HCT116 (cell line): Measurements from ENCODE around the gene PIGW. TPM values are rescaled to one million over a fixed set of nuclear protein-coding genes. Genes with fewer than 3 reads are reported as not detected.

ENCODE experiments used
- ATAC-seq: fragments of 200-7000 bp; cut with Tn5 transposase; 2 replicates; pipeline ENCODE4 v1.9.1; 2020; ENCODE audit warnings: mild to moderate bottlenecking, moderate library complexity
- BruUV-seq: library from RNA; stranded (reverse); fragments of 400-500 nt; replicated peaks from 2 replicates; lab custom pipeline; 2021; lab: Mats Ljungman, UMichigan
- CTCF ChIA-PET: fragments of 300-600 bp; sonication (Branson Sonifier 250); formaldehyde crosslinking; loops from one replicate; lab custom pipeline; 2021; ENCODE audit warnings: antibody characterized with exemption; lab: Charles Lee
- POLR2A ChIA-PET: fragments of 300-600, 350-600 bp; sonication (Branson Sonifier 250); formaldehyde crosslinking; loops from one replicate; lab custom pipeline; 2021; ENCODE audit warnings: antibody characterized with exemption; lab: Charles Lee
- RAD21 ChIA-PET, 2 experiments: fragments of 300-600 bp; sonication (Branson Sonifier 250); formaldehyde crosslinking; loops; one replicate each; lab custom pipeline; 2023; ENCODE audit warnings: low total read pairs in 2 of 2; ENCODE audit not compliant: uncharacterized antibody in 2 of 2, unreplicated experiment in 2 of 2, low non-redundant PET in 1 of 2; lab: Charles Lee
- DNase-seq: peaks from one replicate; pipeline ENCODE4 v3.0.0-alpha.2; 2010; ENCODE audit warnings: low read depth, low spot score
- H2AFZ ChIP-seq: fragments of 200-600 bp; shearing (Covaris generic), sonication (generic); 2 replicates; pipeline ENCODE4 v1.6.1; 2017; ENCODE audit warnings: low read depth, mixed run types, mixed read lengths, antibody characterized with exemption, low read length; ENCODE audit not compliant: poor library complexity, severe bottlenecking
- H3K27ac ChIP-seq: 2 replicates; pipeline ENCODE4 v1.5.1; 2012; ENCODE audit warnings: low read depth, low read length
- H3K27me3 ChIP-seq: fragments of 200-600 bp; sonication (generic); 2 replicates; pipeline ENCODE4 v1.6.1; 2016; ENCODE audit warnings: mixed run types, low read length, mixed read lengths; ENCODE audit not compliant: insufficient read depth
- H3K36me3 ChIP-seq, 2 experiments: fragments of 200-500 bp in 1 of 2; fragments of 200-600 bp in 1 of 2; sonication (Bioruptor generic) in 1 of 2; sonication (generic) in 1 of 2; 2 replicates each; pipeline versions ENCODE4 v1.5.1 to v1.6.1; 2014 to 2016; ENCODE audit warnings: low read length in 2 of 2, inconsistent platforms in 1 of 2, mixed read lengths in 1 of 2, mixed run types in 1 of 2; ENCODE audit not compliant: insufficient read depth in 2 of 2, control insufficient read depth in 1 of 2
- H3K4me1 ChIP-seq, 2 experiments: fragments of 200-600 bp in 1 of 2; sonication (generic) in 1 of 2; 2 replicates each; pipeline versions ENCODE4 v1.5.1 to v1.6.1; 2012 to 2017; ENCODE audit warnings: low read length in 2 of 2, inconsistent platforms in 1 of 2, mild to moderate bottlenecking in 1 of 2, mixed read lengths in 1 of 2, mixed run types in 1 of 2, moderate library complexity in 1 of 2; ENCODE audit not compliant: insufficient read depth in 2 of 2, control insufficient read depth in 1 of 2
- H3K4me2 ChIP-seq: fragments of 200-600 bp; sonication (generic); 2 replicates; pipeline ENCODE4 v1.6.1; 2017; ENCODE audit warnings: mixed run types, low read length, mixed read lengths
- H3K4me3 ChIP-seq, 2 experiments: fragments of 200-600 bp in 1 of 2; sonication (generic) in 1 of 2; replicated peaks in 1 of 2; 2 replicates each; pipeline ENCODE4 v1.5.1; 2011 to 2016; ENCODE audit warnings: low read length in 2 of 2, control low read depth in 1 of 2, low read depth in 1 of 2, mild to moderate bottlenecking in 1 of 2, mixed read lengths in 1 of 2, mixed run types in 1 of 2
- H3K79me2 ChIP-seq: fragments of 200-600 bp; sonication (generic); 2 replicates; pipeline ENCODE4 v1.6.1; 2017; ENCODE audit warnings: mild to moderate bottlenecking, mixed run types, low read length, moderate library complexity, mixed read lengths; ENCODE audit not compliant: insufficient read depth
- H3K9ac ChIP-seq: fragments of 200-600 bp; sonication (generic); 2 replicates; pipeline ENCODE4 v1.6.1; 2016; ENCODE audit warnings: low read length, mixed read lengths
- H3K9me2 ChIP-seq: fragments of 200-600 bp; sonication (generic), shearing (Covaris generic); 2 replicates; pipeline ENCODE4 v1.6.1; 2017; ENCODE audit warnings: mixed run types, mild to moderate bottlenecking, moderate library complexity; ENCODE audit not compliant: insufficient read depth
- H3K9me3 ChIP-seq, 2 experiments: fragments of 200-500 bp in 1 of 2; fragments of 200-600 bp in 1 of 2; sonication (Bioruptor generic) in 1 of 2; sonication (generic) in 1 of 2; 2 replicates each; pipeline ENCODE4 v1.6.1; 2014 to 2017; ENCODE audit warnings: low read length in 2 of 2, mixed read lengths in 2 of 2, inconsistent platforms in 1 of 2, low read depth in 1 of 2, mild to moderate bottlenecking in 1 of 2, mixed run types in 1 of 2, moderate library complexity in 1 of 2; ENCODE audit not compliant: control insufficient read depth in 1 of 2, insufficient read depth in 1 of 2
- H4K20me1 ChIP-seq: fragments of 200-600 bp; sonication (generic), shearing (Covaris generic); 2 replicates; pipeline ENCODE4 v1.6.1; 2017; ENCODE audit warnings: mixed run types, mild to moderate bottlenecking, moderate library complexity; ENCODE audit not compliant: insufficient read depth
- CBX3 ChIP-seq: IDR thresholded peaks from 2 replicates; pipeline ENCODE4 v1.6.1; 2012; ENCODE audit warnings: low read depth
- JUND ChIP-seq: IDR thresholded peaks from 2 replicates; pipeline ENCODE4 v1.6.1; 2012
- POLR2A ChIP-seq: IDR thresholded peaks from 2 replicates; pipeline ENCODE4 v1.7.0; 2011; ENCODE audit warnings: borderline replicate concordance; ENCODE audit not compliant: insufficient read depth, insufficient read length; ENCODE audit errors: extremely low read depth
- SIN3A ChIP-seq: IDR thresholded peaks from 2 replicates; pipeline ENCODE4 v1.6.1; 2012; ENCODE audit warnings: low read depth
- TCF7L2 ChIP-seq: IDR thresholded peaks from 2 replicates; pipeline ENCODE4 v1.7.0; 2011; ENCODE audit warnings: borderline replicate concordance, inconsistent platforms; ENCODE audit not compliant: insufficient read depth, insufficient read length; ENCODE audit errors: extremely low read depth
- intact Hi-C: fragments of 100-400 bp; cut with micrococcal nuclease; formaldehyde crosslinking; loops from 2 replicates; pipeline ENCODE4 v1.10.0; 2022
- total RNA-seq: library from RNA; stranded (reverse); gene quantifications from one replicate; pipeline ENCODE4 v1.2.1, GENCODE V29; 2021; ENCODE audit not compliant: unreplicated experiment
- TF ChIP-seq, protein P1 (sequence below): IDR thresholded peaks from 2 replicates; pipeline ENCODE4 v1.6.1; 2012; ENCODE audit warnings: low read depth

The PIGW gene
- total RNA-seq, 1 experiment from 2014 or later: 16.4 TPM

DNA sequence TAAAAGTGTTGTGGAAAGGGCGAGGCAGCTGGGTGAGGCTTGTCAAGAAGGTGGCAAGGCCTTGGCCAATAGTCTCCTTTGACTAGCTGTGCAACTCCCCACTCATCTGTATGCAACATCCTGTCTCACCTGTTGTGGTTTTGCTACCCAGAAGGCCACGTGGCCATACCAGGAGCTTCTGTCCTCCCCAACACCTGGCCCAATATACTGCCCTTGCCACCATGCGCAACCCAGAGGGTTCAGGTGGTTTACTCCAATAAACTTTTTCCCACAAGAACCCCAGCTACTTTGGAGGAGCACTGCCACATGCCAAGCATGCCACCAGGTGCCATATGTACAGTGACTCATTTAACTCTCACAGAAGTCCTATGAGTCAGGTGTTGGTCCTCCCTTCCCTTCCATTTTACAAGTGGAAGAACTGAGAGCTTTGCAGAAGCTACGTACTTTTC lies 10.3 kb upstream of the PIGW start:
- ChIA-PET POLR2A (interaction anchor here (1.0 kb wide), 1 partner anchor 10 kb away, joined by 5 read pairs; the partner anchor contains the start of genes MYO19 and PIGW), CTCF (interaction anchor here (2.0 kb wide), 1 partner anchor 10 kb away, joined by 8 read pairs; the partner anchor contains the start of genes MYO19 and PIGW)
- TF ChIP-seq, protein P1, sequence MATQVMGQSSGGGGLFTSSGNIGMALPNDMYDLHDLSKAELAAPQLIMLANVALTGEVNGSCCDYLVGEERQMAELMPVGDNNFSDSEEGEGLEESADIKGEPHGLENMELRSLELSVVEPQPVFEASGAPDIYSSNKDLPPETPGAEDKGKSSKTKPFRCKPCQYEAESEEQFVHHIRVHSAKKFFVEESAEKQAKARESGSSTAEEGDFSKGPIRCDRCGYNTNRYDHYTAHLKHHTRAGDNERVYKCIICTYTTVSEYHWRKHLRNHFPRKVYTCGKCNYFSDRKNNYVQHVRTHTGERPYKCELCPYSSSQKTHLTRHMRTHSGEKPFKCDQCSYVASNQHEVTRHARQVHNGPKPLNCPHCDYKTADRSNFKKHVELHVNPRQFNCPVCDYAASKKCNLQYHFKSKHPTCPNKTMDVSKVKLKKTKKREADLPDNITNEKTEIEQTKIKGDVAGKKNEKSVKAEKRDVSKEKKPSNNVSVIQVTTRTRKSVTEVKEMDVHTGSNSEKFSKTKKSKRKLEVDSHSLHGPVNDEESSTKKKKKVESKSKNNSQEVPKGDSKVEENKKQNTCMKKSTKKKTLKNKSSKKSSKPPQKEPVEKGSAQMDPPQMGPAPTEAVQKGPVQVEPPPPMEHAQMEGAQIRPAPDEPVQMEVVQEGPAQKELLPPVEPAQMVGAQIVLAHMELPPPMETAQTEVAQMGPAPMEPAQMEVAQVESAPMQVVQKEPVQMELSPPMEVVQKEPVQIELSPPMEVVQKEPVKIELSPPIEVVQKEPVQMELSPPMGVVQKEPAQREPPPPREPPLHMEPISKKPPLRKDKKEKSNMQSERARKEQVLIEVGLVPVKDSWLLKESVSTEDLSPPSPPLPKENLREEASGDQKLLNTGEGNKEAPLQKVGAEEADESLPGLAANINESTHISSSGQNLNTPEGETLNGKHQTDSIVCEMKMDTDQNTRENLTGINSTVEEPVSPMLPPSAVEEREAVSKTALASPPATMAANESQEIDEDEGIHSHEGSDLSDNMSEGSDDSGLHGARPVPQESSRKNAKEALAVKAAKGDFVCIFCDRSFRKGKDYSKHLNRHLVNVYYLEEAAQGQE: no peak
- TF ChIP-seq SIN3A: no peak
- TF ChIP-seq JUND: no peak
- no peak for TF ChIP-seq TCF7L2
- no peak for TF ChIP-seq CBX3
- no peak for TF ChIP-seq POLR2A

More for the DNA sequence above, 10.3 kb upstream of the PIGW start:
- Histone ChIP-seq H3K79me2 (peaks cover 57% of the 10 kb centered on the region), H3K27ac (no peak overlapping the region), H3K4me1 (peaks cover 0 to 5% of the 10 kb centered on the region in 2 experiments; a peak in 2 of 4 replicates), H3K36me3 (peaks cover 47 to 65% of the 10 kb centered on the region in 2 experiments), H3K9me2 (no peaks in the 10 kb centered on the region), H2AFZ (no peak overlapping the region), H3K4me2 (no peak overlapping the region), H3K4me3 (no peak overlapping the region), H3K9ac (no peak overlapping the region), H3K27me3 (no peaks in the 10 kb centered on the region), H3K9me3 (no peaks in the 10 kb centered on the region), H4K20me1 (peaks cover 9% of the 10 kb centered on the region; the same call in 1 of the 2 replicates)
- ATAC-seq (peak; percentile 44; the same call in 1 of the 2 replicates), DNase-seq (no peak)
- intact Hi-C loops: no loop called here
- BruUV-seq: no TSS peak
- RAD21 ChIA-PET: no interaction called here
